GM19452 (cell line): ENCODE measurements around the gene TEX261.
A peak's percentile ranks its signal among the peaks of the same experiment; 100 is the strongest.

Source experiments
- ATAC-seq: cut with Tn5 transposase; IDR thresholded peaks from one replicate; pipeline ENCODE4 v1.9.1; 2021; ENCODE audit not compliant: unreplicated experiment

Gene TEX261

GRCh38 chr2:70959851-70960832 lies 34.5 kb downstream of the TEX261 start:
- ATAC-seq = no peak

GRCh38 chr2:70959271-70959761 lies 35.4 kb downstream of the TEX261 start:
- ATAC-seq = no peak

GRCh38 chr2:70958759-70959158 lies 35.9 kb downstream of the TEX261 start:
- ATAC-seq = no peak

GRCh38 chr2:70957798-70958197 lies 36.9 kb downstream of the TEX261 start:
- ATAC-seq = no peak

- no peak for ATAC-seq
These were observed 38.5 kb downstream of the TEX261 start for GRCh38 chr2:70956141-70956540.

- no peak for ATAC-seq
These were observed 39.8 kb downstream of the TEX261 start for GRCh38 chr2:70954886-70955285.

- ATAC-seq = no peak
These were observed 45.6 kb downstream of the TEX261 start for GRCh38 chr2:70949086-70949485.

GRCh38 chr2:70948337-70949003 lies 46.2 kb downstream of the TEX261 start:
- ATAC-seq = peak; percentile 88

- no peak for ATAC-seq
These were observed 47.0 kb downstream of the TEX261 start for GRCh38 chr2:70947556-70948184.

GRCh38 chr2:70946832-70947442 lies 47.7 kb downstream of the TEX261 start:
- no peak for ATAC-seq

GRCh38 chr2:70944111-70944690 lies 50.5 kb downstream of the TEX261 start:
- ATAC-seq = no peak

GRCh38 chr2:70943205-70943871 lies 51.3 kb downstream of the TEX261 start:
- no peak for ATAC-seq

- no peak for ATAC-seq
These were observed 52.1 kb downstream of the TEX261 start for GRCh38 chr2:70942396-70943204.

- ATAC-seq = no peak
These were observed 53.0 kb downstream of the TEX261 start for GRCh38 chr2:70941701-70942100.

- no peak for ATAC-seq
These were observed 53.5 kb downstream of the TEX261 start for GRCh38 chr2:70941186-70941585.

- ATAC-seq = no peak
These were observed 54.7 kb downstream of the TEX261 start for GRCh38 chr2:70939839-70940580.

GRCh38 chr2:70939001-70939838 lies 55.5 kb downstream of the TEX261 start:
- ATAC-seq = no peak

GRCh38 chr2:70938586-70938950 lies 56.1 kb downstream of the TEX261 start:
- no peak for ATAC-seq
